ENCODE data around the gene DNM1L.

DNM1L gene

DNA sequence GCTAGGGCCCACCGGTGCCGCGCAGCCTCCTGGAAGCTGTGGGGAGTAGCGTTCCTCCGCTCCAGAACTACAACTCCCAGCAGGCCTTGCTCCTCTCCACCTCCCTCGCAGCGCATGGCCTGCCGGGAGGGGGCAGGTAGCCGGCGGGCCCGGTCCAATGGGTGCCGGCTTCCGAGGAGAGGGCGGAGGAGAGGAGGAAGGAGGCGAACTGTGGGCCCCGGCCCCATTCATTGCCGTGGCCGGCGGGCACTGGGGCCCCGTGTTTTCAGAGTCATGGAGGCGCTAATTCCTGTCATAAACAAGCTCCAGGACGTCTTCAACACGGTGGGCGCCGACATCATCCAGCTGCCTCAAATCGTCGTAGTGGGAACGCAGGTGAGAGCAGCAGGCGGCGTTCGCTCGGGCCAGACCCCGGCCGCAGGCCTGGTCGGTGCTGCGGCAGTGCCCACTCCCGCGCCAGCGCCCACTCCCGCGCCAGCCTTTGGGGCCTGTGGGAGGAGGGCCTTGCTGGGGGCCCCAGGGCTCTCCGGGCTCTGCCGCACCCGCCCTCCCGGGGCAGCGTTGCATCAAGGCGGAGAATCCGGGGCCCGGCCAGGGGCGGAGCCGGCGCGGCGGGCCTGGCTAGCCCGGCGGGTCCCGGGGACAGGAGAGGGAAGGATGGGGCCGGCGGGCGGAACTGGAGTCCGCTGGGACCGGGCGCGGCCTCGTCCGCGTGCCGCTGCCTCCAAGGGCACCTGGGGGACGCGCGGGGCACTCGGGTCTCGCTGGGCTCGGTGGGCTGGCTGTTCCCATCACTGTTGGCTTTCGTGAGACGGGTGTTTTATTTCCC lies at the start of gene DNM1L:
TSS of gene DNM1L (plus strand) at position 211 of the 829 bp plus-strand sequence. CDS start at position 274, 63 bp downstream.
- peak; percentile 92 for DNase-seq

DNA sequence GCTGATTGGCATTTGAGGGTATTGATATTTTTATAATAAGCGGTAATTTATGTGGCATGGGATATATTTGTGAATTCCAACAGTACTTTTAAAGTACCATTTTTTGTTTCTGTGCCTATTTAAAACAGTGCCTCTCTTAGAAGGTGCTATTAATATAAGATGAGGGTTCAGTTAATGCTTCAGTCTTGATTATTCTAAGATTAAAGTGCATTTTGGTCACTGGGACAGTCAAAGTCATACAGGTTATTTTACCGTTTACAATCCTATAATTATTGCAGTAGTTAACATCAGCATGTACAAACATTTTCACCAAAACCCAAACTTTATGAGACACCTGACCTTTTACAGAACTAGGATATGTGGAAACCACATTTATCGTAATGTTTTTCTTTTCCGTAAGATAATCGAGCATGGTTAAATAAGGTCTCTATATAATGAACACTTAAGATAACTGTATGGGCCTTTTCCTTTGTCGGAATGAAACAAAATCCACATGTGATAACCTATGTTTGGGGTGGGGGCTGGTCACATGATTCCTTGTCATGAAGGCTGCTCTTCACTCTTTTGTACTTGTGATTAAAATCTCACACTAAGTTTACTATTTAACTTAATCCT lies 37.7 kb upstream of the DNM1L start:
- DNase-seq = no peak

DNA sequence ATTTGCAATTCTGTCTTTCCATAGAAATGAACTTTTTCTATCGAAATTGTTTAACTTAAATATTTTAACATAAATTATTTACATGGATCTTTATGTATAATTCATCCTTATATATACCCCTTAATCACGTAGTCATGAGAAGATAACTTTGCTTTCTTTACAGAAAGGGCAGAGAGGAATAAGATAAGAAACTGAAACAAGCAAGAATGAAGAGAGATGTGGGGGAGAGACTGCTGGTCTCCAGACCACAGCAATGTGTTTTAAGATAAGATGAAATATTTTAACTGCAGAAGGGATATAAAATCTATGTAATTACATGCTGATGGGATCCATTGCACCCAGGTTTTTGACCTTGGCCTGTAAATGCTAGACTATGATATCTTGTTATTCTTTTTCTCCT lies 34.7 kb upstream of the DNM1L start:
- no peak for DNase-seq

DNA sequence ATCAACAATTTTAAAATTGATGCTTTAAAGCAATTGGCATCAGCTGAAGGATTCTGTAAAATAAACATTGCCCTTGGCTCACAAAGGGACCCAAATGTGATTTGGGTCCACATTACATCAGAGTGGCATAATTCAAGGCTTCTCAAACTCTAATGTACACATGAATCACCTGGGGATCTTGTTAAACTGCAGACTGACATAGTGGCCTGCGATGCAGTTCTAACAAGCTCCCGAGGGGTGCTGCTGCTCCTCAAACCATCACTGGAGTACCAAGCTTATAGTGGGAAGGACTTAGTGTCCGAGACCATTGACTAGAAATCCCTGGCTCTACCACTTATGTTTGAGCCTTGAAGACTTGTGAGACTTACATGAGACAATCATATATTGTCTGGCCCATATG lies 31.8 kb upstream of the DNM1L start:
- no peak for DNase-seq

DNA sequence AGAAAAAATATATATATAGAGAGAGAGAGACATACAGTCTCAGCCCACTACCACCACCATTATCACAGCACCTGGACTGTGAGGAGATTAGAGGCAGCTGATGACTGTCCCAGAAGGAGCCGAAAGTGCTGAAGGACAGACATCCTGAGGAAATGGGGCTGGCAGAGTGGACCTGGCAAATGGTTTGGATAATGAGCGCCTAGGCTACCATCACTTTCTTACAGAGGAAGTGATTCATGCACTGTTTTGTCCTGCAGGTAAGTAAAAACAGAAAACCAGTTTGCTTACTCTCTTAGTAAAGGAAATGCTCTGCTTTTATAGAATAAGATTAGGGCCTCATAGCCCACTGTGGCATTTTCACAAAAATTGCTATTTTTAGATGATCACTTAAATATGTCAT lies 28.6 kb upstream of the DNM1L start:
- DNase-seq = no peak

DNA sequence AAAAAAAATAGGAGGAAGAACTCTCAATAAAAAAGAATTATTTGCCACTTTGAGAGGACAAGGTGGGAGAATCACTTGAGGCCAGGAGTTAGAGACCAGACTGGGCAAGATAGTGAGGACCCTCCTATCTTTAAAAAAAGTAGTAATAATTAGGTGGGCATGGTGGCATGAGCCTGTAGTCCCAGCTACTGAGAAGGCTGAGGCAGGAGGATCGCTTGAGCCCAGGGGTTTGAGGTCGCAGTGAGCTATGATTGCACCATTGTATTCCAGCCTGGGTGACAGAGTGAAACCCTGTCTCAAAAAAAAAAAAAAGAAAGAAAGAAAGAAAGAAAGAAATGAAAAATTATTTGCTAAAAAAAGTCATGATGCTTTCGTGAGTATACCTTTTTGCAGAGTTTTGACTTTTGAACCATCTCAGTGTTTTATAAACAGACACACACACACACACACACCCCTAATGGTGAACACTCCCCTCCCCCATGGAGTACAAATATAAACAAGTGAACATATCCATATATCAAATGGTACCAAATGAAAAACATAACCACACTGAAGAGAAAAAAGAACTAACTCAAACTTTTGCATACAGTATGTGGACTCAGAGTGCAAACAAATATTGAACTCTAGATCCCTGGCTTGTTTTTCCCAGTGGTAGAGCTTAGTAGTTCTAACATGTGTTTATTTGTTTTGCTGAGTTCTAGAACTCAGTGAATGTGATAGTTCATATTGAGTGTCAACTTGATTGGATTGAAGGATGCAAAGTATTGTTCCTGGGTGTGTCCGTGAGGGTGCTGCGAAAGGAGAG lies 27.7 kb upstream of the DNM1L start:
- DNase-seq = no peak

DNA sequence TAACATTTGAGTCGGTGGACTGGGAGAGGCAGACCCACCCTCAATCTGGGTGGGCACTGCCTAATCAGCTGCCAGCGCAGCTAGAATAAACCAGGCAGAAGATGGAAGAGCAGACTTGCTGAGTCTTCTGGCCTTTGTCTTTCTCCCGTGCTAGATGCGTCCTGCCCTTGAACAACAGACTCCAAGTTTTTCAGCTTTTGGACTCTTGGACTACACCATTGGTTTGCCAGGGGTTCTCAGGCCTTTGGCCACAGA lies 27.2 kb upstream of the DNM1L start:
- DNase-seq = no peak

DNA sequence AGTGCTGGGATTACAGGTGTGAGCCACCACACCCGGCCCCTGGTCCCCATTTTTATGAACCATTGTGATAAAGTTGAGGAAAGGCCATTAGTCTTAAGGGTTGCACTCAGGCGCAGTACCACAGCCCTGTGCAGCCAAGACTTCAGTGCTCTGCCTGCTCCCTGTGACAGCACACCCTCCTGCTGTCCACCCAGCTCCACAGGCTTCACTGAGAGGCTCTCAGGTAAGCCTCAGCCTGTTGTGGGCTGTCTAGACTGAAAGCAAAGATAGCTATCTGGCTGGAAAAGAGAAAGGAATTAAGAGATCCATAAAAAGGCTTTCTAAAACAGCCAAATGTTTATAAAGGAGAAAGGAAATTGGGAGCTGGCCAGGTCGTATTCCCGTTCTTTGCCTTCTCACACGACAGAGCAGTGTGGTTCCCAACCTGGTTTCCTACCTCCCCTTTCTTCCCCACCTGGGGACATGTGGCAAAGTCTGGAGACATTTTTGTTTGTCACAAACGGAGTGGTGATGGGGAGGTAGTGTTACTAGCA lies 19.1 kb upstream of the DNM1L start:
- no peak for DNase-seq

DNA sequence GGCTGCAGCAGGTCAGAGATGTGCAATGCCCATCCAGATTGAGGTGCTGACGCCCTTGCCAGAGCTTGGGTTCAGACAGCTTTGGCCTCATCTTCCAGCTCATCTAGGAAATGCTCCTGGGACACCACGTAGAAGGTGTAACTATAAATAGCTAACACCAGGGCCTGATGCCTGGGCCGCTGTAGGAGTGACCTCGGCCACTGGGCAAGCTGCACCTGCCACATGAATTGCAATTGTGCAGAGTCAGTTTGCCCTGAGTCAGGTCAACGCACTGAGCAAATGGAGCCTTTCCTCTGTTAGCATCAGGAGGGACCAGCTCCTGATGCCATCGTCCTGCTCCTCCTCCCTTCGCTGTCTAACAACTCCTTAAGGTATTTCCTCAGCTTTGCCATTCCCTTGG lies 17.4 kb upstream of the DNM1L start:
- DNase-seq = no peak

DNA sequence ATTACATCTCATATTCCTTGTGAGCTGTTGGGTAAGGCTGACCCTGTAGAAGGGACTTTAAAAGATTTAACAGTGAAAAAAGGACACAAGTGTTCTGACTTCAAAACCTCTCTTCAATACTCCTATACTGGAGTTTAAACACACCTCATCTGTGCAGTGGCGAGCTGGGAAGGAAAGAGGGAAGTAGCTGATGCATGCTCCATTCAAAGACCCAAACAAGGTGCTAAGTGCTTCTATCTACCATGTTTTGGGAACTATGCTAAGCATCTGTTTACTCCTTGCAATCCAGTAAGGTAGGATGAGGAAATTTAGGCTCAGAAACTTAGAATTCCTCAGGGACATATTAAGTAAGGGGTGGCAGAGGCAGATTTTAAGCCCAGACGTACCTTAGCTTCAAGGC lies 16.4 kb upstream of the DNM1L start:
- no peak for DNase-seq

DNA sequence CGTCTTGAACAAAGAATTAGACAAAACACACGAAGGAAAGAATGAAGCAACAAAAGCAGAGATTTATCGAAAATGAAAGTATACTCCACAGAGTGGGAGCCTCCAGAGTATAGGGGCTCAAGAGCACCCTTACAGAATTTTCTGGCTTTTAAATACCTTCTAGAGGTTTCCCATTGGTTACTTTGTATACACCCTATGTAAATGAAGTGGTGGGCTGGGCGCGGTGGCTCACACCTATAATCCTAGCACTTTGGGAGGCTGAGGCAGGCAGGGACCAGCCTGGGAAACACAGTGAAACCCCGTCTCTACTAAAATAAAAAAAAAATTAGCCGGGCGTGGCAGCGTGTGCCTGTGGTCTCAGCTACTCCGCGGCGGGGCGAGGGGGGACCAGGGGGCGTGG lies 13.1 kb upstream of the DNM1L start:
- DNase-seq = no peak

DNA sequence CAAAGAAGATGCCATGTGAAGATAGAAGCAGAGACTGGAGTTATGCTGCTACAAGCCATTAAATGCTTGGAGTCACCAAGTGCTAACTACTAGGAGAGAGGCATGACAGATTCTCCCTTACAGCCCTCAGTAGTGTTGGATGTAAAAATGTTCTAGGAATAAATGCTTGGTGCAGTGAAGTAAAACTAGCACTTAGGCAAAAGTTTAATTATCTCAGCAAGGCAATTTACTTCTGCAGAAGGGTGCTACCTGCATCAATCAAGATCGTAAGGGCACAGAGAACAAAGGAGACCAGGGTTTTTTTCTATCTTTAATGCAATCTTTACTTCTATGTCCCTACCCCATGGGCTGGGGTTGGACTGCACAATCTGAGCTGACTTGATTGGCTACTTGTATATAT lies 9.5 kb upstream of the DNM1L start:
- no peak for DNase-seq

DNA sequence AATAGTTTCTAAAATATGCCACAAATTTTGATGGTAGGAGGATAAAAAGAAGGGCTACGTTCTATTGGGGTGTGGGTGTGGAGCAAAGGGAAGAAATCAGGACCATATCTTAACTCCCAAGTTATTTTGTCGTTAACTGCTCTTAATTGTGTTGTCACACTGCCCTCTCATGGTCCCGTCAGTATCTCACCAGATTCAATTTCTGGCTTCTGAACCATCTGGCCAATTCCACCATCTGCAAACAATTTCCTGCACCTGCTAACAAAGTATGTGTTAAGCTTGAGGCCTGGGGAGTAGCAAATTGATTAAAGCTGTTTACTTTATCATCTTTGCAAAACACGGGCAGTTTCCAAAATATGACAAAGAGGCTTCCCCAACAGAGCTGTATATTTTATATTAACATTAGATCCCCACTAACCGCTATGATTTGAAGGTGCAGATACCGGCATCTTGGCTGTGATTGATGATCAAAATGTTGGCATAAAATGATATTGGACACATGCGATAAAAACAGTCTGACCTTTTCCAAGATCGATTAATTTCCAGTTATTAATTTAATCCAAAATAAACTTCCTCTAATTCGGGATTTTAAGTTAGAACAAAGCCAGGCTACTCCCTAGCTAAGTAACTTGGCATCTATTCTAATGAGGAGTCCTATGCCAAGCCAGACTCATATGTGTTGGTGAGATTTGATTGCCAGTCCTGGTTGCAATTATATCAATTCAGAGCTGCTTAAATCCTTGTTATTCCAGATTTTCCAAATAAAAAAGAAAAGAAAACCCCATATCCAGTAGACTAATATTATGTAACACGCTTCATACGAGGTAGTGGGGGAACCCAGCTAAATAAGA lies 6.9 kb upstream of the DNM1L start:
- no peak for DNase-seq

DNA sequence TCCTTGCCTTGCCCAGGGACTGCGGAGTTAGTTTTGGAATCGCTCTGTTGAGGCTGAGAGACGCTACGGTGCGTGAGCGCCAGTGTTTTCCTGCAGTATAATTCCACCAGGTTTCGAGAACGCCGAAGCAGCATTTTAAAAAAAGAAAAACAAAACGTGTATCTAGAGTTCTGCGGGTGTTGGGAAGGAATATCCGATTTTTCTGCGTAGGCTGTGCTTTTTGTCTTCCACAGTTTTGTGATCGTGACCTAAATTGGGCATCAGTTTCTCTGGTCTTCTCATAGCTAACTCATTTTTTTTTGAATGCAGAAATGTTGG lies 778 bp downstream of the DNM1L start:
- DNase-seq = no peak

DNA sequence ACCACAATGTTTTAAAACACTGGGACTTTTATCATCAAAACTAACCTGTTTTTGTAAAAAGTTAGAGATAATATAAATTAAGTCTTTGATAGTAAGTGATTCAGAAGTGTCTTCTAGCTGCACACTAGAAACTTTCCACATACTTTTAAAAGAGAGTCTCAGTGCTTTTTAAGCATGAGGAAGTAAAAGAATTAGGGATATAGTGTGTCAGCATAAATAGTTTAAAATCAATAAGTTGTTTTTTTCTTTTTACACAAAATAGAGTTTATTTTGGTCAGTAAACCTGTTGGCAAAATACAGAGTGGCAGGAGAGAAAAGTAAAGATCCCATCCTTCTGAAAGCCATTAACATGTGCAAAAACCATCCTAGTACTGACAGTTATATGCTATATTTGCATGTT lies 1.7 kb downstream of the DNM1L start:
- DNase-seq = no peak

DNA sequence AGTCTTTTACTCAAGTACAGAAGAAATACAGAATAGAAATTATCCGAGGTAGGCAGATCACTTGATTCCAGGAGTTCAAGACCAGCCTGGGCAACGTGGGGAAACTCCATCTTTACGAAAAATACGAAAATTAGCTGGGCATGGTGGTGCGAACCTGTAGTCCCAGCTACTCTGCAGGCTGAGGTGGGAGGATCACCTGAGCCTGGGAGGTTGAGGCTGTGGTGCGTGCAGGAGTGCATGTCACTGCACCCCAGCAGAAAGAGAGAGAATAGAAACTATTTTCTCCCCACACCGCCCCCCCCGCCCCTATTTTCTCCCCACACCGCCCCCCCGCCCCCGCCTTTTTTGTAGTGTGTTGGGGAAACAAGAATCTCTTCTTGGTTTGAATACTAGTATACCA lies 2.2 kb downstream of the DNM1L start:
- no peak for DNase-seq

DNA sequence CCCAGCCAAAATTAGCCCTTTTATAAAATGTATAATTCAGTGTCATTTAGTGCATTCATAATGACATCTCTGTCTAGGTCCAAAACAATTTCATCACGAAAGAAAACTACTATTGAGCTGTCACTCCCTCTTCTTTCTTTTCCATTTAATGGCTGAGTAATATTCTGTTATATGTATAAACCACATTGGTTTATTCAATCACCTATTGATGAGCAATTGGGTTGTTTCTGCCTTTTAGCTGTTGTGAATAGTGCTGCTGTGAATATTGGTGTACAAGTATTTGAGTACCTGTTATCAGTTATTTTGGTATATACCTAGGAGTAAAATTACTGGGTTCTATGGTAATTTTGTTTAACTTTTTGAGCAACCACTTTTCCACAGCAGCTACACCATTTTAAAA lies 7.2 kb downstream of the DNM1L start:
- no peak for DNase-seq

DNA sequence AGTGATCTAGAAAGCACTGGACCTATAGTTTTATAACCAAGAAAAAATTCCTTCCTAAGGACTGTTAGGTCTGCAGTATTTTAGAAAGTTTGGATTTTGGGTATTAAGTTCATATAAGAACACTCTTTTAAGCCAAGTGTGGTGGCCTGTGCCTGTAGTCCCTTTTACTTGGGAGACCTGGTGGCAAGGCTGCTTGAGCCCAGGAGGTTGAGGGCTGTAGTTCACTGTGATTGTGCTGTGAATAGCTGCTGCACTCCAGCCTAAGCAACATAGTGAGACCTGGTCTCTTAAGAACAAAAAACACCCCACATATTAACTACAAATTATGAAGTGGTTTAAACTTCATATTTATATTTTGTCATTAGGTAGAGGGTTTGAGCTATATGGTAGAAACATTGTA lies 9.7 kb downstream of the DNM1L start:
- DNase-seq = no peak

DNA sequence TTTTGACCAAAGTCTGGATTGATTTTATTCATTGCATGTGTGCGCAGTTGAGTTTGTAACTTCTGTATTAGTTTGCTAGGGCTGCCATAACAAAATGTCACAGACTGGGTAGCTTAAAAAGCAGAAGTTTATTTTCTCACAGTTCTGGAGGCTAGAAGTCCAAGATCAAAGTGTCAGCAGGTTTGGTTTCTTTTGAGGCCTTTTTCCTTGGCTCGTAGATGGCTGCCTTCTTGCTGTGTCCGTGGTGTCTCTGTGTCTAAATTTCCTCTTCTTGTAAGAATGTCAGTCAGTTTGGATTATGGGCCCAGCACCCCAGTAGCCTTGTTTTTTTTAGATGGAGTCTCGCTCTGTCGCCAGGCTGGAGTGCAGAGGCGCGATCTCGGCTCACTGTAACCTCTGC lies 11.8 kb downstream of the DNM1L start:
- no peak for DNase-seq

DNA sequence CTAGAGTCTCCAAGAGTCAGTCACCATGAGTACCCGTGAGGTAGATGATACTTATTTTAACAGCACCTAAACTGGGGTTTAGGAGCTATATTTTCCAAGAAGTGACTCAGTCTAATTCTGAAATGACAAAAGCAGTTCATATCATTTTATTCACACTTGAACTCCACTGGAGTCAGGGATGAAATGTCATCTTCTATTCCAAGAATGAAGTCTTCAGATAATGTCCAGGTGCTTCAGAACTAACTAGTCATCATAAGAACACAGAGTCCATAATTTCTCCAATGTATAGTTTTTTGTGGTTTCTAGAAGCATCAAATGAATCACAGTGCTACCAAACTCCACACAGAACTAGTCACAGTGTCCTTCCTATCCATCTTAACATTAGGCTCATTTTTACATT lies 13.3 kb downstream of the DNM1L start:
- no peak for DNase-seq

DNA sequence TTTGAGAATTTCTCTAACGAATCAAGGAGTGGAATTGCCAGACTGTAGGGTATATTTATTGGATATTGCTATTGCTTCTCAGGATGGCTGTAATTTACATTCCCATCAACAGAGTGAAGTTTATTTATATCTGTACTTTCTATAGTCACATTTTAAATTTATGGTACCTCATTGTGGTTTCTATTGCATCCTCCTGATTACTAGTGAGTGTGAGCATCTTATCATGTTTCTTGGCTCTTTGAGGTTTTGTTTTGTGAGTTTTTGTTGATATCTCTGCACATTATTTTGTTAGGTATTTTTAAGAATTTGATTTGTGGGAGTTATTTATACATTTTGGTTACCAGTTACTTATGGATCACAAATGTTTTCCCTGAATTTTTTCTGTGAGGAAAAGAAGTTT lies 13.9 kb downstream of the DNM1L start:
- DNase-seq = no peak

DNA sequence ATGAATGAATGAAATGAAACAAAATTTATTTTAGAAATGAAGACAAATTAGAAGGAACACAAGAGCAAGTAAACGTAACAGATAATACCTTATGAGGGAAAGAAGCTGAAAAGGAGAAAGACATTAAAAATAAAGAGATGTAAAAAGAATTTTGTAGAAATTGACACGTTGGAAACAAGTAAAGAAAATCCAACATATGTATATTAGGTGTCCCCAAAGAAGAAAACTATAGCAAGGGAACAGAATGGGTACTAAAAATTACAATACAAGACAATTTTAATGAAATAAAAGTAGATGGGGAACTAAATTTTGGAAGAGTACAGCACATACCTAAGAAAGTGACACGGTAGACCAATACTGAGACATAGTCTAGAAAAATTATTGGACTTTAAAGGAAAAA lies 16.7 kb downstream of the DNM1L start:
- no peak for DNase-seq

DNA sequence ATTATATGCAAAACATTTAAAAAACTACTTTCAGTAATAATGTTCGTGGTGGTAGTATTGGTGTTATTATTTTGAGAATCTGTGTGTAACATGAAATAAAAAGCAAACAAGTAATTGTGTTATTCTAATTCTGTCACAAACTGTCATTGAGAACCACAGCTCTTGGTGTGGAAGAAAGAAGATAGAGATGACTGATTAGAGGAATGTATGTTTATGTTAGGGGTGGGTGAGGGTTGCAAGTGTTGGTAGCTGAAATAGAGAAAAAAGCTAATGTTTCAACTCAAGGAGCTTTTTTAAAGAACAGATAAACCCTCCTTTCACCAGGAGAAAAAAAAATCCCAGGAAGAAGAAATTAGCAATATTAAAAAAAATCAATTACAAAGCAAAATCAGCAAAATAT lies 18.3 kb downstream of the DNM1L start:
- DNase-seq = no peak
